Measurements from ENCODE around the gene ATP6V0A1.
"Not testable (repeated sequence)": the region's sequence is repeated elsewhere in the genome, so short reads cannot be mapped to it uniquely, and the experiment has no call there.

ATP6V0A1 gene

GRCh38 chr17:42476411-42476810 is 17.7 kb downstream of the ATP6V0A1 start:
- no peak for DNase-seq (ENCODE audit: low read depth in 2 of 2)

- DNase-seq (ENCODE audit: low read depth in 2 of 2): no peak
Measured at GRCh38 chr17:42477173-42477572, 18.5 kb downstream of the ATP6V0A1 start.

GRCh38 chr17:42477824-42478223 is 19.1 kb downstream of the ATP6V0A1 start:
- not testable (repeated sequence) for DNase-seq (ENCODE audit: low read depth in 2 of 2)

- DNase-seq (ENCODE audit: low read depth in 2 of 2): peak; percentile 58 to 73
Measured at GRCh38 chr17:42484304-42484703, 25.6 kb downstream of the ATP6V0A1 start.

- DNase-seq (ENCODE audit: low read depth in 2 of 2): no peak
Measured at GRCh38 chr17:42485680-42486079, 27.0 kb downstream of the ATP6V0A1 start.

GRCh38 chr17:42488032-42488431 is 29.4 kb downstream of the ATP6V0A1 start:
- no peak for DNase-seq (ENCODE audit: low read depth in 2 of 2)

GRCh38 chr17:42493319-42493718 is 34.6 kb downstream of the ATP6V0A1 start:
- DNase-seq (ENCODE audit: low read depth in 2 of 2): no peak

- DNase-seq (ENCODE audit: low read depth in 2 of 2): no peak
Measured at GRCh38 chr17:42494673-42495072, 36.0 kb downstream of the ATP6V0A1 start.

- no peak for DNase-seq (ENCODE audit: low read depth in 2 of 2)
Measured at GRCh38 chr17:42498828-42499227, 40.1 kb downstream of the ATP6V0A1 start.

GRCh38 chr17:42502091-42502490 is 43.4 kb downstream of the ATP6V0A1 start:
- no peak for DNase-seq (ENCODE audit: low read depth in 2 of 2)

GRCh38 chr17:42502926-42503325 is 44.2 kb downstream of the ATP6V0A1 start:
- no peak for DNase-seq (ENCODE audit: low read depth in 2 of 2)

GRCh38 chr17:42507671-42508070 is 49.0 kb downstream of the ATP6V0A1 start:
- DNase-seq (ENCODE audit: low read depth in 2 of 2): no peak

- no peak for DNase-seq (ENCODE audit: low read depth in 2 of 2)
Measured at GRCh38 chr17:42508426-42509165, 49.9 kb downstream of the ATP6V0A1 start.

GRCh38 chr17:42509409-42509808 is 50.7 kb downstream of the ATP6V0A1 start:
- DNase-seq (ENCODE audit: low read depth in 2 of 2): no peak

GRCh38 chr17:42509841-42510240 is 51.2 kb downstream of the ATP6V0A1 start:
- DNase-seq (ENCODE audit: low read depth in 2 of 2): no peak

GRCh38 chr17:42512246-42512645 is 53.6 kb downstream of the ATP6V0A1 start:
- DNase-seq (ENCODE audit: low read depth in 2 of 2): no peak

GRCh38 chr17:42512733-42513251 is 54.1 kb downstream of the ATP6V0A1 start:
- DNase-seq (ENCODE audit: low read depth in 2 of 2): no peak

- no peak for DNase-seq (ENCODE audit: low read depth in 2 of 2)
Measured at GRCh38 chr17:42513686-42514085, 55.0 kb downstream of the ATP6V0A1 start.

GRCh38 chr17:42514279-42514678 is 55.6 kb downstream of the ATP6V0A1 start:
- no peak for DNase-seq (ENCODE audit: low read depth in 2 of 2)

GRCh38 chr17:42514867-42515266 is 56.2 kb downstream of the ATP6V0A1 start:
- no peak for DNase-seq (ENCODE audit: low read depth in 2 of 2)

- DNase-seq (ENCODE audit: low read depth in 2 of 2): peak; percentile 55
Measured at GRCh38 chr17:42517516-42517915, 58.8 kb downstream of the ATP6V0A1 start.

GRCh38 chr17:42518046-42518754 is 59.5 kb downstream of the ATP6V0A1 start:
- DNase-seq (ENCODE audit: low read depth in 2 of 2): no peak

Measured in stimulated activated CD8-positive, alpha-beta memory T cell treated with anti-CD3 and anti-CD28 coated beads, Interleukin-15, amount 100 ng/mL, for 48 hours (primary cell).